Vagina (tissue), 2 donors: Measurements from ENCODE around the gene ZNF205.

Source experiments
- POLR2A ChIP-seq, 2 donors: fragments of 450-650 bp; IDR thresholded peaks; one replicate each; pipeline ENCODE4 v1.6.1; 2017; ENCODE audit warnings: antibody characterized with exemption in 2 of 2, mild to moderate bottlenecking in 2 of 2, moderate library complexity in 2 of 2
- POLR2AphosphoS5 ChIP-seq, 2 donors: sonication (generic); formaldehyde crosslinking; IDR thresholded peaks; one replicate each; pipeline ENCODE4 v1.9.0; 2017; ENCODE audit warnings: antibody characterized with exemption in 2 of 2, mild to moderate bottlenecking in 2 of 2, low read depth in 1 of 2; ENCODE audit not compliant: insufficient read depth in 1 of 2
- TF ChIP-seq, protein P1 (sequence below), 3 experiments: fragments of 450-650 bp in 2 of 3; fragments of 200-600 bp in 1 of 3; sonication (generic) in 1 of 3; IDR thresholded peaks; one replicate each; pipeline ENCODE4 v1.5.1; 2017 to 2019; ENCODE audit warnings: antibody characterized with exemption in 3 of 3, mild to moderate bottlenecking in 2 of 3, moderate library complexity in 2 of 3

DNA sequence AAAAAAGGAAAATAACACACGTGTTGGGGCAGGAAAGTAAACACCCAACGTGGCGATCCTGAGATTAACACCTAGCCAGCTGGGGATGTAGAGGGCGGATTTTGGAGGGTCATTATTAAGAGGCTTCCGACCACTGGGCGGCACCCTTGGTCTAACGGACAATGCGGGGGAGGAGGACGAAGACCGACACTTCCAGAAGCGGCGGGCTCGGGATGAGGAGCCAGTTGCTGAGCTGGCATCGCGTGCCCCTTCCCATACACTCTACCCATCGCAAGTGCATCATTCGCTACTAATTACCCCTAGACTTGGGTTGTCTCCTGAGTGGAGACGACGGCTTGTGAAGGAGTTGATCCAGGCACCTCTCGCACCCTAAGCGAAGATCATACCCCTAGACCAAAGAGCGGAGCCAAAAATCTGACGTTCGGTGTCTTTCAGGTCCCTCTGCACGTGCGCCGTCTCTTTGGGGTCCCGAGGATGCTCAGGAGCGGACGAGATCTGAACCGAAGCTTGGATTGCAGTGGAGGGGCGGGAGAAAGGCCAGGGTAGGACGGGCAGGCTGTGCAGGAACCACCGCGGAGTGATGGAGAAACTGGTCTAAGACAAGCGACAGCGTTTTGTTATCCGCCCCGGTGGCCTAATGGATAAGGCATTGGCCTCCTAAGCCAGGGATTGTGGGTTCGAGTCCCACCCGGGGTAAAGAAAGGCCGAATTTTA is 40.0 kb downstream of the ZNF205 start:
- TF ChIP-seq, protein P1, sequence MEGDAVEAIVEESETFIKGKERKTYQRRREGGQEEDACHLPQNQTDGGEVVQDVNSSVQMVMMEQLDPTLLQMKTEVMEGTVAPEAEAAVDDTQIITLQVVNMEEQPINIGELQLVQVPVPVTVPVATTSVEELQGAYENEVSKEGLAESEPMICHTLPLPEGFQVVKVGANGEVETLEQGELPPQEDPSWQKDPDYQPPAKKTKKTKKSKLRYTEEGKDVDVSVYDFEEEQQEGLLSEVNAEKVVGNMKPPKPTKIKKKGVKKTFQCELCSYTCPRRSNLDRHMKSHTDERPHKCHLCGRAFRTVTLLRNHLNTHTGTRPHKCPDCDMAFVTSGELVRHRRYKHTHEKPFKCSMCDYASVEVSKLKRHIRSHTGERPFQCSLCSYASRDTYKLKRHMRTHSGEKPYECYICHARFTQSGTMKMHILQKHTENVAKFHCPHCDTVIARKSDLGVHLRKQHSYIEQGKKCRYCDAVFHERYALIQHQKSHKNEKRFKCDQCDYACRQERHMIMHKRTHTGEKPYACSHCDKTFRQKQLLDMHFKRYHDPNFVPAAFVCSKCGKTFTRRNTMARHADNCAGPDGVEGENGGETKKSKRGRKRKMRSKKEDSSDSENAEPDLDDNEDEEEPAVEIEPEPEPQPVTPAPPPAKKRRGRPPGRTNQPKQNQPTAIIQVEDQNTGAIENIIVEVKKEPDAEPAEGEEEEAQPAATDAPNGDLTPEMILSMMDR (IDR thresholded peaks at IDR 0.05), result peak in 2 of 3 experiments; percentile 5 to 21
- TF ChIP-seq POLR2A (IDR thresholded peaks at IDR 0.05), result no peak
- TF ChIP-seq POLR2AphosphoS5 (IDR thresholded peaks at IDR 0.05; ENCODE audit: insufficient read depth in 1 of 2, low read depth in 1 of 2), result peak; percentile 60 to 69
